ENCODE measurements around the gene HMGCR.

HMGCR gene

DNA sequence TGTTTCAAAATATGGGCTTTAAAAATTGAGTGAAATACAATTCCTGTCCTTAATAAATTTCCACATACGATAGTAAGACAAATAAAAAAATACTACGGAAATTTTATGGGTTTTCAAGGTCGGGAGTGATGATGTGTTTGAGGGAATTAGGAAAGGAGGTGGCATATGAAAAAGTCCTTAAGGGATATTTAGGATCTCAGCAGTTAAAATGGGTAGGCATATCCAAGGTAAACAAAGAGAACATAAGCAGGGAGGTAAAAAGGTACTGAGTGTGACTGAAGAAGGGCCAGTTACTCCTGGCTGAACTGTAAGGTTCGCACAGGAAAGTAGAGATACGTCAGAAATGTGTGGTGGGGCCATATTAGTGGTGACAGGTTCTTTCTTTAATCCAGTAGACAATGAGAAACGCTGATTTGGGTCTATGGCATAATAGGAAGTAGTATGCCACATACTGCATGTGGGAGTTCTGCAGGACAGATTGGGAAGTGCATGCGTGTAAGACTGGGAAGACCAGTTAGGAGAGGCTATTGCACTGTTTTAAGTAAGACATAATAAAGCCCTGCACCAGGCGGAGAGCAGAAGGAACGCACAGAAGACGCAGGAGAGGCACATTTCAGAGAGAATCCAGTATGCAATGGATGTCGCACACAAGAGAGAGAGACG, 937 bp upstream of the HMGCR start (continued):
- TF ChIP-seq, protein P1, sequence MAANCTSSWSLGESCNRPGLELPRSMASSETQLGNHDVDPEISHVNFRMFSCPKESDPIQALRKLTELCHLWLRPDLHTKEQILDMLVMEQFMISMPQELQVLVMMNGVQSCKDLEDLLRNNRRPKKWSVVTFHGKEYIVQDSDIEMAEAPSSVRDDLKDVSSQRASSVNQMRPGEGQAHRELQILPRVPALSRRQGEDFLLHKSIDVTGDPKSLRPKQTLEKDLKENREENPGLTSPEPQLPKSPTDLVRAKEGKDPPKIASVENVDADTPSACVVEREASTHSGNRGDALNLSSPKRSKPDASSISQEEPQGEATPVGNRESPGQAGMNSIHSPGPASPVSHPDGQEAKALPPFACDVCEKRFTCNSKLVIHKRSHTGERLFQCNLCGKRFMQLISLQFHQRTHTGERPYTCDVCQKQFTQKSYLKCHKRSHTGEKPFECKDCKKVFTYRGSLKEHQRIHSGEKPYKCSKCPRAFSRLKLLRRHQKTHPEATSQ (tag by site-specific recombination; IDR thresholded peaks at IDR 0.05) = no peak
- TF ChIP-seq, protein P2, sequence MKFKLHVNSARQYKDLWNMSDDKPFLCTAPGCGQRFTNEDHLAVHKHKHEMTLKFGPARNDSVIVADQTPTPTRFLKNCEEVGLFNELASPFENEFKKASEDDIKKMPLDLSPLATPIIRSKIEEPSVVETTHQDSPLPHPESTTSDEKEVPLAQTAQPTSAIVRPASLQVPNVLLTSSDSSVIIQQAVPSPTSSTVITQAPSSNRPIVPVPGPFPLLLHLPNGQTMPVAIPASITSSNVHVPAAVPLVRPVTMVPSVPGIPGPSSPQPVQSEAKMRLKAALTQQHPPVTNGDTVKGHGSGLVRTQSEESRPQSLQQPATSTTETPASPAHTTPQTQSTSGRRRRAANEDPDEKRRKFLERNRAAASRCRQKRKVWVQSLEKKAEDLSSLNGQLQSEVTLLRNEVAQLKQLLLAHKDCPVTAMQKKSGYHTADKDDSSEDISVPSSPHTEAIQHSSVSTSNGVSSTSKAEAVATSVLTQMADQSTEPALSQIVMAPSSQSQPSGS (tag by site-specific recombination; IDR thresholded peaks at IDR 0.05; ENCODE audit: low read depth) = no peak
- TF ChIP-seq ZBTB20 (tag by site-specific recombination; IDR thresholded peaks at IDR 0.05) = peak; percentile 44; the same call in 1 of the 2 replicates
- TF ChIP-seq ZFHX2 (tag by site-specific recombination; conservative IDR thresholded peaks at IDR 0.05) = no peak
- TF ChIP-seq ZNF214 (tag by site-specific recombination; IDR thresholded peaks at IDR 0.05; ENCODE audit: borderline replicate concordance) = no peak
- TF ChIP-seq, protein P3, sequence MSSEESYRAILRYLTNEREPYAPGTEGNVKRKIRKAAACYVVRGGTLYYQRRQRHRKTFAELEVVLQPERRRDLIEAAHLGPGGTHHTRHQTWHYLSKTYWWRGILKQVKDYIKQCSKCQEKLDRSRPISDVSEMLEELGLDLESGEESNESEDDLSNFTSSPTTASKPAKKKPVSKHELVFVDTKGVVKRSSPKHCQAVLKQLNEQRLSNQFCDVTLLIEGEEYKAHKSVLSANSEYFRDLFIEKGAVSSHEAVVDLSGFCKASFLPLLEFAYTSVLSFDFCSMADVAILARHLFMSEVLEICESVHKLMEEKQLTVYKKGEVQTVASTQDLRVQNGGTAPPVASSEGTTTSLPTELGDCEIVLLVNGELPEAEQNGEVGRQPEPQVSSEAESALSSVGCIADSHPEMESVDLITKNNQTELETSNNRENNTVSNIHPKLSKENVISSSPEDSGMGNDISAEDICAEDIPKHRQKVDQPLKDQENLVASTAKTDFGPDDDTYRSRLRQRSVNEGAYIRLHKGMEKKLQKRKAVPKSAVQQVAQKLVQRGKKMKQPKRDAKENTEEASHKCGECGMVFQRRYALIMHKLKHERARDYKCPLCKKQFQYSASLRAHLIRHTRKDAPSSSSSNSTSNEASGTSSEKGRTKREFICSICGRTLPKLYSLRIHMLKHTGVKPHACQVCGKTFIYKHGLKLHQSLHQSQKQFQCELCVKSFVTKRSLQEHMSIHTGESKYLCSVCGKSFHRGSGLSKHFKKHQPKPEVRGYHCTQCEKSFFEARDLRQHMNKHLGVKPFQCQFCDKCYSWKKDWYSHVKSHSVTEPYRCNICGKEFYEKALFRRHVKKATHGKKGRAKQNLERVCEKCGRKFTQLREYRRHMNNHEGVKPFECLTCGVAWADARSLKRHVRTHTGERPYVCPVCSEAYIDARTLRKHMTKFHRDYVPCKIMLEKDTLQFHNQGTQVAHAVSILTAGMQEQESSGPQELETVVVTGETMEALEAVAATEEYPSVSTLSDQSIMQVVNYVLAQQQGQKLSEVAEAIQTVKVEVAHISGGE (tag by site-specific recombination; conservative IDR thresholded peaks at IDR 0.05; ENCODE audit: low read depth) = peak; percentile 39; the same call in 1 of the 2 replicates
- TF ChIP-seq ZBTB17 (tag by site-specific recombination; IDR thresholded peaks at IDR 0.05) = no peak
- no peak for TF ChIP-seq ZNF658 (tag by site-specific recombination; IDR thresholded peaks at IDR 0.05)
- TF ChIP-seq WT1 (tag by site-specific recombination; IDR thresholded peaks at IDR 0.05) = no peak
- TF ChIP-seq ZFP37 (tag by site-specific recombination; IDR thresholded peaks at IDR 0.05) = peak; percentile 71; the same call in 1 of the 2 replicates
- TF ChIP-seq, protein P4, sequence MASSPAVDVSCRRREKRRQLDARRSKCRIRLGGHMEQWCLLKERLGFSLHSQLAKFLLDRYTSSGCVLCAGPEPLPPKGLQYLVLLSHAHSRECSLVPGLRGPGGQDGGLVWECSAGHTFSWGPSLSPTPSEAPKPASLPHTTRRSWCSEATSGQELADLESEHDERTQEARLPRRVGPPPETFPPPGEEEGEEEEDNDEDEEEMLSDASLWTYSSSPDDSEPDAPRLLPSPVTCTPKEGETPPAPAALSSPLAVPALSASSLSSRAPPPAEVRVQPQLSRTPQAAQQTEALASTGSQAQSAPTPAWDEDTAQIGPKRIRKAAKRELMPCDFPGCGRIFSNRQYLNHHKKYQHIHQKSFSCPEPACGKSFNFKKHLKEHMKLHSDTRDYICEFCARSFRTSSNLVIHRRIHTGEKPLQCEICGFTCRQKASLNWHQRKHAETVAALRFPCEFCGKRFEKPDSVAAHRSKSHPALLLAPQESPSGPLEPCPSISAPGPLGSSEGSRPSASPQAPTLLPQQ (tag by site-specific recombination; IDR thresholded peaks at IDR 0.05) = peak; percentile 60

DNA sequence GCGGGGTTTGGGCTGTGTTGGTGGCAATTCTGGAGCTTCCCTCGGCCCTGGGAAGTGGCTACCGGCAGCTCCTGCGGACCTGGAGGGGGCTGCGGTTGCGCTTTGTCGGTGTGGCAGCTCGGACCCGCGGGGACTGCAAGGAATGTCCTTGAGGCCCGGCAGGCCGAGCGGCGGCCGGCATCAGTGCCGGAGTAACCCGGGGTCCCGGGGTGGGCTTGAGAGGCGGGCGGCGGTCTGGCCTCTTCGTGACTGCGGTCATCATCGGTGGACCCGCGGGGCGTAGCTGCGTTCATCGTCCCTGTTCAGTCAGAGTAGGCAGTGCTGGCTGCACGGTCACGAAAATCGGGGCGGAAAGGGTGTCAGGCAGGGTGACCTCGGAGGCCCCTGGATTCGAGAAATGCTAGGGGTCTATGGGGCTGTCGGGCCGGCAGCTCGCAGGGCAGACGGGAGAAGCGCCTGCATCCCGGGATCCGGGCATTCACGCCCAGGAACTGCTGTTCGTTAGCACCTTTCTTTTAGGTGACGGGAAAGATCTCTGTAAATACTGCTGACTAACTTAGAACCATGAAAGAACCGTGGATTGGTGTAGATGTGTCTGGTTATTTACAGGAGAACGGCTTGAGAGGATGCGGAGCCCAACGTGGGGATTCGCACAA, 474 bp downstream of the HMGCR start:
- POLR2A ChIA-PET = interaction anchor here (0.6 to 2.0 kb wide), 36 partner anchors 8 to 1546 kb away, joined by 3 to 34 read pairs (median 4); partner anchors contain the start of genes ANKRD31, CERT1, GCNT4 and GFM2
- Histone ChIP-seq H3K4me3 (ENCODE audit: low read depth, low read length) (peak overlapping the region; percentile 96), H3K36me3 (ENCODE audit: control insufficient read depth in 2 of 2, insufficient read depth in 1 of 2, low read length in 2 of 2) (no peaks in the 10 kb centered on the region), H3K4me1 (ENCODE audit: control insufficient read depth, insufficient read depth, low read length) (peaks cover 19% of the 10 kb centered on the region), H3K9me3 (ENCODE audit: control insufficient read depth, insufficient read depth, low read depth, low read length) (no peaks in the 10 kb centered on the region), H3K27ac (ENCODE audit: extremely low read depth, low read depth, low read length) (peak overlapping the region; percentile 84)
- TF ChIP-seq ZNF660 (tag by site-specific recombination; IDR thresholded peaks at IDR 0.05) (peak; percentile 47; the same call in 1 of the 2 replicates), ZNF335 (tag by site-specific recombination; conservative IDR thresholded peaks at IDR 0.05) (peak; percentile 99), GLI2 (tag by site-specific recombination; IDR thresholded peaks at IDR 0.05; ENCODE audit: borderline replicate concordance, low read depth) (no peak), ZNF658 (tag by site-specific recombination; IDR thresholded peaks at IDR 0.05) (no peak), ZSCAN30 (tag by site-specific recombination; IDR thresholded peaks at IDR 0.05) (peak; percentile 61; the same call in 1 of the 2 replicates), ZBTB7A (tag by site-specific recombination; IDR thresholded peaks at IDR 0.05; ENCODE audit: low read depth) (peak; percentile 26; the same call in 1 of the 2 replicates), ZFP37 (tag by site-specific recombination; IDR thresholded peaks at IDR 0.05) (0 out of 2 replicates have a peak, but pooled peaks have one; percentile 46), ZNF501 (tag by site-specific recombination; IDR thresholded peaks at IDR 0.05) (peak; percentile 41; the same call in 1 of the 2 replicates), ZNF670 (tag by site-specific recombination; IDR thresholded peaks at IDR 0.05; ENCODE audit: low read depth) (no peak), WT1 (tag by site-specific recombination; IDR thresholded peaks at IDR 0.05) (0 out of 2 replicates have a peak, but pooled peaks have one; percentile 19), ZNF76 (tag by site-specific recombination; IDR thresholded peaks at IDR 0.05; ENCODE audit: borderline replicate concordance, low read depth) (peak; percentile 65), ZBTB21 (tag by site-specific recombination; IDR thresholded peaks at IDR 0.05) (no peak), ZEB2 (tag by site-specific recombination; IDR thresholded peaks at IDR 0.05) (0 out of 2 replicates have a peak, but pooled peaks have one; percentile 13), ZNF600 (tag by site-specific recombination; IDR thresholded peaks at IDR 0.05) (0 out of 2 replicates have a peak, but pooled peaks have one; percentile 36)
- TF ChIP-seq, protein P5, sequence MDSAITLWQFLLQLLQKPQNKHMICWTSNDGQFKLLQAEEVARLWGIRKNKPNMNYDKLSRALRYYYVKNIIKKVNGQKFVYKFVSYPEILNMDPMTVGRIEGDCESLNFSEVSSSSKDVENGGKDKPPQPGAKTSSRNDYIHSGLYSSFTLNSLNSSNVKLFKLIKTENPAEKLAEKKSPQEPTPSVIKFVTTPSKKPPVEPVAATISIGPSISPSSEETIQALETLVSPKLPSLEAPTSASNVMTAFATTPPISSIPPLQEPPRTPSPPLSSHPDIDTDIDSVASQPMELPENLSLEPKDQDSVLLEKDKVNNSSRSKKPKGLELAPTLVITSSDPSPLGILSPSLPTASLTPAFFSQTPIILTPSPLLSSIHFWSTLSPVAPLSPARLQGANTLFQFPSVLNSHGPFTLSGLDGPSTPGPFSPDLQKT (IDR thresholded peaks at IDR 0.05; ENCODE audit: borderline replicate concordance, low read depth, low read length) = no peak
- CTCF ChIA-PET = interaction anchor here (0.6 to 1.5 kb wide), 5 partner anchors 13 to 292 kb away, joined by 3 to 17 read pairs (median 4); partner anchors contain the start of gene ANKRD31

Data from HEK293 (cell line).